Duodenal mucosa (tissue), 2 donors: Measurements from ENCODE around the gene SETBP1.

Experiments
- H3K27ac ChIP-seq: one replicate; pipeline ENCODE4 v1.7.0; 2013; ENCODE audit warnings: low read depth, low read length
- H3K27me3 ChIP-seq, 2 donors: one replicate each; pipeline ENCODE4 v1.7.0; 2013; ENCODE audit warnings: low read length in 2 of 2, control low read depth in 1 of 2; ENCODE audit not compliant: insufficient read depth in 2 of 2, control insufficient read depth in 1 of 2
- H3K36me3 ChIP-seq, 2 donors: one replicate each; pipeline ENCODE4 v1.7.0; 2013; ENCODE audit warnings: low read length in 2 of 2, control low read depth in 1 of 2; ENCODE audit not compliant: insufficient read depth in 2 of 2, control insufficient read depth in 1 of 2
- H3K4me1 ChIP-seq, 2 donors: one replicate each; pipeline ENCODE4 v1.7.0; 2013; ENCODE audit warnings: low read length in 2 of 2, control low read depth in 1 of 2; ENCODE audit not compliant: insufficient read depth in 2 of 2, control insufficient read depth in 1 of 2
- H3K4me3 ChIP-seq, 2 donors: one replicate each; pipeline ENCODE4 v1.7.0; 2013; ENCODE audit warnings: low read length in 2 of 2, low read depth in 1 of 2
- H3K9ac ChIP-seq, 2 donors: one replicate each; pipeline ENCODE4 v1.7.0; 2013; ENCODE audit warnings: low read length in 2 of 2, low read depth in 1 of 2
- H3K9me3 ChIP-seq, 2 donors: one replicate each; pipeline ENCODE4 v1.7.0; 2013; ENCODE audit warnings: low read length in 2 of 2, control low read depth in 1 of 2; ENCODE audit not compliant: control insufficient read depth in 1 of 2

SETBP1 gene

GRCh38 chr18:44680273-44681075 lies at the start of gene SETBP1:
Gene SETBP1, plus strand, starts transcription at chr18:44680888. Its CDS starts 20,459 bp downstream, at chr18:44701347.
- Histone ChIP-seq H3K4me1 (peaks cover 0 to 9% of the 10 kb centered on the region in 2 donors), H3K9me3 (no peaks in the 10 kb centered on the region), H3K36me3 (no peaks in the 10 kb centered on the region), H3K27me3 (peaks cover 9 to 27% of the 10 kb centered on the region in 2 donors), H3K4me3 (peak within 1 kb of the TSS; percentile 62 to 71), H3K9ac (peak within 1 kb of the TSS; percentile 23 to 39), H3K27ac (peak within 1 kb of the TSS; percentile 71)

- no peaks in the 10 kb centered on the region for H3K36me3 ChIP-seq
- no peak overlapping the region for H3K4me3 ChIP-seq
- no peaks in the 10 kb centered on the region for H3K9me3 ChIP-seq
- no peak overlapping the region for H3K27ac ChIP-seq
- no peaks in the 10 kb centered on the region for H3K27me3 ChIP-seq
- H3K9ac ChIP-seq: no peak overlapping the region
- H3K4me1 ChIP-seq: no peaks in the 10 kb centered on the region
Observed at GRCh38 chr18:44632469-44633145, 48.1 kb upstream of the SETBP1 start.

- Histone ChIP-seq H3K27me3 (no peaks in the 10 kb centered on the region), H3K4me1 (no peaks in the 10 kb centered on the region), H3K9ac (no peak overlapping the region), H3K27ac (no peak overlapping the region), H3K9me3 (no peaks in the 10 kb centered on the region), H3K36me3 (no peaks in the 10 kb centered on the region), H3K4me3 (no peak overlapping the region)
Observed at GRCh38 chr18:44635546-44635945, 45.1 kb upstream of the SETBP1 start.

GRCh38 chr18:44636241-44636640 lies 44.4 kb upstream of the SETBP1 start:
- Histone ChIP-seq H3K27ac (no peak overlapping the region), H3K4me1 (no peaks in the 10 kb centered on the region), H3K9me3 (no peaks in the 10 kb centered on the region), H3K27me3 (no peaks in the 10 kb centered on the region), H3K36me3 (no peaks in the 10 kb centered on the region), H3K9ac (no peak overlapping the region), H3K4me3 (no peak overlapping the region)

- no peak overlapping the region for H3K9ac ChIP-seq
- H3K4me3 ChIP-seq: no peak overlapping the region
Observed at GRCh38 chr18:44637210-44638033, 43.3 kb upstream of the SETBP1 start.

GRCh38 chr18:44638034-44638540 lies 42.6 kb upstream of the SETBP1 start:
- no peak overlapping the region for H3K27ac ChIP-seq
- H3K27me3 ChIP-seq: peaks cover 0 to under 1% of the 10 kb centered on the region in 2 donors
- H3K4me3 ChIP-seq: no peak overlapping the region
- no peaks in the 10 kb centered on the region for H3K4me1 ChIP-seq
- no peak overlapping the region for H3K9ac ChIP-seq
- no peaks in the 10 kb centered on the region for H3K36me3 ChIP-seq
- H3K9me3 ChIP-seq: no peaks in the 10 kb centered on the region

More at GRCh38 chr18:44637210-44638033, 43.3 kb upstream of the SETBP1 start:
- Histone ChIP-seq H3K36me3 (no peaks in the 10 kb centered on the region), H3K27me3 (no peaks in the 10 kb centered on the region), H3K27ac (no peak overlapping the region), H3K4me1 (no peaks in the 10 kb centered on the region), H3K9me3 (no peaks in the 10 kb centered on the region)

- H3K4me1 ChIP-seq: no peaks in the 10 kb centered on the region
- H3K27ac ChIP-seq: no peak overlapping the region
- H3K4me3 ChIP-seq: no peak overlapping the region
- no peak overlapping the region for H3K9ac ChIP-seq
- no peaks in the 10 kb centered on the region for H3K36me3 ChIP-seq
- H3K27me3 ChIP-seq: peaks cover 0 to 5% of the 10 kb centered on the region in 2 donors
- no peaks in the 10 kb centered on the region for H3K9me3 ChIP-seq
Observed at GRCh38 chr18:44638811-44639210, 41.9 kb upstream of the SETBP1 start.

GRCh38 chr18:44643004-44643403 lies 37.7 kb upstream of the SETBP1 start:
- no peaks in the 10 kb centered on the region for H3K4me1 ChIP-seq
- H3K27ac ChIP-seq: no peak overlapping the region
- H3K9ac ChIP-seq: no peak overlapping the region
- H3K27me3 ChIP-seq: peaks cover 0 to 10% of the 10 kb centered on the region in 2 donors
- no peak overlapping the region for H3K4me3 ChIP-seq
- no peaks in the 10 kb centered on the region for H3K36me3 ChIP-seq
- no peaks in the 10 kb centered on the region for H3K9me3 ChIP-seq

GRCh38 chr18:44651478-44651877 lies 29.2 kb upstream of the SETBP1 start:
- Histone ChIP-seq H3K27me3 (no peaks in the 10 kb centered on the region), H3K27ac (no peak overlapping the region), H3K36me3 (no peaks in the 10 kb centered on the region), H3K9me3 (no peaks in the 10 kb centered on the region), H3K4me3 (no peak overlapping the region), H3K9ac (no peak overlapping the region), H3K4me1 (no peaks in the 10 kb centered on the region)
